Activated T-cell treated with anti-CD3 and anti-CD28 coated beads for 24 hours (primary cell): ENCODE measurements around the gene ABCC12.

Experiments
- DNase-seq: peaks from one replicate; pipeline ENCODE4 v3.0.0-alpha.2; 2020; ENCODE audit warnings: low read depth

The ABCC12 gene

DNA sequence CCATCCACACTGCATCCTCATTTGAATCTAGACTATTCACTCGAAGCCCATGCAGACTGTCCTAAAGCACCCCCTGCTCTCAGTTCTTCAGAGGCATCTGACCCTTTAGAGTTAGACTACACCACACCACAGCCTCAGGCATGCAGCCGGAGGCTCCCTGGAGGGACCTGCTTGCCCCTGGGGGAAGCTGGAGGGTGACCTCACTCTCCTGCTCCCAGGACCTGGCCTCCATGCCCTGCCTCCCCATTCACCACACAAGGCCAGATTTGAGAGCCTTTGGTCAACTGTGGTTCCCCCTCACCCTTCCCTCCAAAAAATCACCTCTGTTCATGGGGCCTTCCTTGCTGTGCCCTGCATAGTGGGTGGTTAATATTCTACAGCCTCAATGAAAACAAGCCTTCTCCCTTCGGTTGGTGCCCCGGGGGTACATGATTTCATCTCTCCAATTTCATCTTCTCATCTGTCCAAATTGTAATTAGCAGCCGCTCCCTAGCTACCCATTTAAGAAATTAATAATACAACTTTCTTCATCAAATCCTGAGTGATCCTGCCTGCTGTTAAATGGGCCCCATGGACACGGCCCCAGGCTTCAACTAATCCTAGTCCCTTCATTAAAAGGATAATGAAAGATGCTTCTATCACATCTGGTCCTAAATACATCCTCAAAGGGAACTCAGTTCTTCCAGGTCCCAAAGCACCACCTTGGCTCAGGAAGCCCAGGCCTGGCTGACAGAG lies 24.4 kb downstream of the ABCC12 start:
- no peak for DNase-seq

DNA sequence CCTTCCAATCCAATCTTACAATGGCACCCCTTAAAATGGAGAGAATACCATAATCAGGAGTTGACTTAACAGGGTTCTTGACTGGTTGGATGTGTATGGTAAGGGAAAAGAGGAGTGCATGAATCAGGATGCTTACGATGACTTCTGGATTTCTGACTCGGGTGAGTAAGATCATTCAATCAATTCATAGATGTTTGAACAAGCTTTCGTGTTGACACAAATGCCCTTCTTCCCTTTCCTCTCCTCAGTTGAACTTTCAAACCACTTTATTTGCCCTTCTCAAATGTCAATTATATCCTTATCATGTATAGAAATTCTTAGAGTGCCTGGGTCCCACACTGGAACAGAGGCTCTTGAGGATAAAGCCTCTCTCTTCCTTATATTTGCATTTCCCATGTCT lies 25.9 kb downstream of the ABCC12 start:
- no peak for DNase-seq

DNA sequence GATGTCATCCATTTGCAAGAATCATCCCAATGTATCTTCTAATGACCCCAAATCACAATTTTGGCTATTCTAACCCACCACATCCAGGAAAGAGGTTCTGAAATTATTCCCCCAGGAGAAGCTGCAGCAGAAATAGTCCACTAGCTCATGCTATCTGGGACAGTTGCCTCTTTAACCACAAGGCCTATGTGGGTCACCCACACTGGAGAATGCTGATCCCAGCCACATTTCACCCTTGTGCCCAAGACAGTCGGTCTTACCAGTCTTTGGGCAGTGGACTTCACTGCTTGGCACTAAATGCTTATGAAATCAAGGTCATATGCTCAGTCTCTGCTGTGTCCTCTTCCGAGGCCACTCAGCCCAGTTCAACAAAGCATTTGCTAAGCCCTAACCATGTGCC lies 27.0 kb downstream of the ABCC12 start:
- no peak for DNase-seq

DNA sequence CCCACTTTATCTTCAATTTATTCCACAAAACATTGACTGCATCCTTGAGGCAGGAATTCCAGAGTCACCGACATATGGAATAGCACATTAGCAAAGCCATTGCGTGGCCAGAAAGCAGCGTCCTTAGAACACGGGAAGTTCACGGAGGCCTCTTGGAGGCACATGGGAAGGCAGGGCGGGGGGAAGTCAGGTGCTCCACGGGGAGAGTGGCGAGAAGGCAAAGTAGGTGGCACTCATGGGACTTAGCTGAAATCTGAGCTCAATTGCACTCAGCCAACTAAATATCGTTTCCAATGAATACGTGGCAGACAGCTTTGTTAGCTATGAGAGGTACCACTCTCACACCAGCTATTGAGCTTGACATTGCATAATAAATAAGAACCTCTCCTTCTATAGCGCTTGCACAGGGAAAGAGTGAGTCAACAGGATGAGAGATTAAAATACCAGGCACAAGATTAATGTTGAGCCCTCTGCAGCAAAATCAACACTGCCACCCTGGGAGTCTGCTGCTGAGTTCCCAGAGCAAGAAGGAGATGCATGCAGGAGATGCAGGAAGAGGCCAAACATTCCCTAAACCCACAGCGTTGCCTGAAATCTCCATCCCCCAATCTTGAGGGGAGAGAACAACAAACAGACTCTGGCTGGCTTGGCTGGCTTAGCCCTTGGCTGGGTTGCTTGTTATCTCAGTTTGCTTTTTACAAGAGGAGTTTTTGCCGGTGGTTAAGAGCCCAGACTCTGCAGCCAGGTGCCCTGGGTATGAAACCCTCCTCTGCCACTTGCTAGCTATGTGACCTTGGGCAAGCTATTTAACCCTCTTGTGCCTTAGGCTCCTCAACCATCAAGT lies 28.8 kb downstream of the ABCC12 start:
- DNase-seq = no peak

DNA sequence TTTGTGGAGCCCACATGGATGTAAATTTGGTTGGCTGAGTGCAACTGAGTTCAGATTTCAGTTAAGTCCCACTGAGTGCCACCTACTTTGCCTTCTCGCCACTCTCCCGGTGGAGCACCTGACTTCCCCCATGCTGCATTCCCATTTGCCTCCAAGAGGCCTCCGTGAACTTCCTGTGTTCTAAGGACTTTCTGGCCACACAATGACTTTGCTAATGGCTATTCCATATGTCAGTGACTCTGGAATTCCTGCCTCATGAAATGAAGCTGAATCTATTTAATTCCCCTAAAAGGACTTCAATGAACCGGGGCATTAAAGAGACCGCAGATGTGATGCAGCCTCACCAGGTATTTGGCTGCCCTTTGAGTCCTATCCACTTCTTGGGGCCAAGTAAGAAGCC lies 29.9 kb downstream of the ABCC12 start:
- DNase-seq = no peak

DNA sequence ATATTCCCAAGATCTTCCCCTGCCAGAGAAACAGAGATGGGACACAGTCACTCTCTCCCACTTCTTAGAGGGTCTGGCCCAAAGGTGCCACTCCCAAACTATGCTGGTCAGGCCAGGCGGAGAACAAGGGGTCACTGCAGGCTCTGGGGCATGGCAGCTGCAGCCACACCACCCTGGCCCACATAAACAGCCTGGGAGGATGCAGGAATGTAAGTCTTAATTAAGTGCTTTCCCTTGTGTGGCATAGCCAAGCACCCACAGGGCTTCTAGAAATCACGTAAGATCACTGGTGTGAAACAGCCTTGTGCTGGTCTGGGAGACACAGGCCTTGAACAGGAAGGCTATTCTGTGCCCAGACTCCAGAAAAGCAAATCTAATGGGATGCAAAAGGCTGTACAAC lies 31.5 kb downstream of the ABCC12 start:
- no peak for DNase-seq

DNA sequence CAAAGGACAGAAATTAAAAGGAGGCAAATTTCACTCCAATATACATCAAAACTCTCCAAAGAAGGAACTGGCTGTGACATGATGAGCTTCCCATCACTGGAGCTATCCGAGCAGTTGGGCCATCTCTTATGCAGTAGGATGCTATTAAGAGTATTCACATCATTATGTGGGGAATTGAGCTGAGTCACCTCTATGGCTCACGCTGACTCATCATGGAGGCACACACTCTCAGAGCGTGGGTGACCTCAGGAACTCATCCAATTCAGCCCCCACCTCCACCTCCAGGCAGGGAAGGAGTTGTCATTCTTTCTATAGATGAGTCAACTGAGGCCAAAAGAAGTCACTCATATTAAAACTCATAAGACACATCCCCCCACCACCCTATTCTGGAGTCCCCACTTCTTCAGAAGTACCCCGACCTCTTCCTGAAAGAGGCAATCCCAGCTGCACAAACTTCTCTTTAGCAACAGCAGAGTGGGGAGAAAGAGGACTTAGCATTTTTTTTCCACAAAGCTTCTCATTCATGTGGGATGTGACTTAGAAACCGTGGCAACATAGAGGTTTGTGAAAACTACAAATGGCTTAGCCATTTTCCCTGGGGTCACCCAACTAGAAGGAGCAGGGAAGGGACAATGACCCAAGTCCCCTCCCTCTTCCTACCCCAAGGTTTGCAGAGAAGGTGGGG lies 32.5 kb downstream of the ABCC12 start:
- DNase-seq = peak; percentile 60

DNA sequence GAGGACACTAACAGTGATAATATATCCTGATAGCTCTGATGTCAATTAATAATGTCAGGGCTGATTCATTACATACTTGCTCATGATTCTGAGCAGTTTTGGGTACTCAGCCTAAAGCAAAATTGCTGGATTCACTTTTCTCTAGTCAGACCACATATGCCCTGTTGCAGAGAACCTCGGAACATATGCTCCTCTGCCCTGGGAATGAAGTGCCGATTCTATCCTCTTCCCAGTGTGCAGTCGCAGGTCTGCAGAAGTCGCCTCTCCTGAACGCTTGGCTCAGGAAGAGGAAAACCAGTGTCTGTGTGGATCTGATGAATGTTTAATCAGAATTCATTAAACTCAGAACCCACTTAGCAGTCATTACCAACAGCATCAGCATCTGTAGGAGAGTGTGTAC lies 34.5 kb downstream of the ABCC12 start:
- no peak for DNase-seq

DNA sequence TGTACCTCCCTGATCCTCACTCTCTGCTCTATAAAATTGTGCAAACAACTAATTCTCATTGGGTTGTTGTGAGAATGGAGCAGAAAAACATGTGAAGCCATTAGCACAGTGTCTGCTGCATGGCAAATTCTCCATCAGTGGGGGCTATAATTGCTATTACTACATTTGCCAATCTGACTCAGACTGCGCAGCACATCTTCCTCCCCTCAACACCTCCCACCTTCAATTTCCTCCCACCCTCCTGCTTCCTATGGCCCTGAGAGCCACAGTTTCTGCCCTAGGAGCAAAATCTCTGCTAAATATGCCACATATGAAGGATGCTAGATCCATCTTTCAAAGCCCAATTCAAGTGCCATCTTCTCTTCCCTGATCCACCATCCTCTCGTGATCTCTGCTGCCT lies 37.0 kb downstream of the ABCC12 start:
- no peak for DNase-seq

DNA sequence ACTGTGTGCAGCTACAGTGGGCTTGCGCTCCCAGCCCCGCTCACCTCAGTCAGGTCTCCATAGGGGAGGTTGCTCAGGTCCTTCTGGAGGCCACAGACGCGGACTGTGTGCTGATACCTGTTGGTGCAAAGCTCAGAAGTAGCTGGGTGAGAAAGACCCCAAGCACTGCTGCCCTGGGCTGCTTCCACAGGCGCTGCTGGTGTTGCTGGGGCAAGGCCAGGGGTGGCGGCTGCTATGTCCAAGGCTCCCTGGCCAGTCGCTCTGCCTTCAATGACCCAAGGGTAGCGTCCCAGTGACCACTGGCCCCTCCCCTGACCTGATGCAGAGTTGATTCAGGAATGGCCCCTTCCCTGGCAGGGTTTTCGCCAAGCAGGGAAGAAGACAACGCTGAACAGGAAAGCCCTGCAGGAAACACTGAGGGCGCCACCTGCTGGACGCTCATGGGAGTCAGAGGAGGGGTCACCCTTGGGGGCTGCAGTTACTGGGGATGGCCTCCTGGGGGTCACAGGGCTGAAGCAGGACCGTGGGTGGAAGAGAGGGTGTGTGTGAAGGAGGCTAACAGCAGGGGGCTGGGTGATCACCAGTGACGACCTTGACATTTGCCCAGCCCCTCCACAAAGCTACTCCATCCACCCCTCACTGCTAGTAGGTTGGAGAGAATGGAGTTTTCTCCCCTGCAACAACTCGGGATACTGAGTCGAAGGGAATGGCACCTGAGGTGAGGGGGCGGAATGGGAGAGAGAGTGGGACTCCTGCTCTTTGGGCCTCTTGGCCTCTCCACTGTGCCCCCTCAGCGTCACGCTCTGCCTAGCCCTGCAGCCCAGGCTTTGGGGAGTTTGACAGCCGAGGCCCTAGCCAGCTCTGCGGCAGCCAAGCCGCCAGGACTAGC lies 38.3 kb downstream of the ABCC12 start:
- peak; percentile 45 for DNase-seq

DNA sequence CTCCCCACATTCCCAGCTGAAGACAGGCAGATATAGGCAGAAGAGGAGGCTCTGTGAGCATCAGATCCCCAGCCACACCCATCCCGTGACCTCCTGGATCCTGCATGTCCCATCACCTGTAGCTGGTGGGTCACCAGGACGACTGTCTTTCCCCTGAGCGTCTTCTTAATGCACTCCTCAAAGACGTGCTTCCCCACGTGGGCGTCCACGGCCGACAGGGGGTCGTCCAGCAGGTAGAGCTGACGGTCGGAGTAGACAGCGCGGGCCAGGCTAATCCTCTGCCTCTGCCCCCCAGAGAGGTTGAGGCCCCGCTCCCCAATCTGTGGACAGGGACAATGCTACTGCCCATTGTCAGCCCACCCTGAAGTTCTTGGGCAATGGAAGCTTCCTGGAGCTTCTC lies 40.5 kb downstream of the ABCC12 start:
- DNase-seq = no peak

DNA sequence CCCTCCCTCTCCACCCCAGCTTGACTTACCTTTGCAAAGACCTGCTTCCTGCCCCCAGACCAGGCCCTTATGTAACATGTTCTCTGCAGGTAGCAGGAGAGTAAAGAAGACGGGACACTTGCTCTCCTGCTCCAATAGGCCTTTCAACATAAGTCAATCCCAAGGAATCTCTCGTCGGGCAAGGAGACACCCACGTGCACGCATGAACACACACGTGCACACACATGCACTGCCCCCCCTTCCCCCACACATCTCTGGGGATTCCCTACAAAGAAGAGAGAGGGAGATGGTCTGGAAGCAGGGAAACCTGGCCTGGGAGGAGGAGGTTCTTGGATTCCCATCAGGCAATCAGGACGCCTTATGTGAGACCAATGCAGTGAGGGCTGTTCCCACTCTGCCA lies 41.4 kb downstream of the ABCC12 start:
- no peak for DNase-seq

DNA sequence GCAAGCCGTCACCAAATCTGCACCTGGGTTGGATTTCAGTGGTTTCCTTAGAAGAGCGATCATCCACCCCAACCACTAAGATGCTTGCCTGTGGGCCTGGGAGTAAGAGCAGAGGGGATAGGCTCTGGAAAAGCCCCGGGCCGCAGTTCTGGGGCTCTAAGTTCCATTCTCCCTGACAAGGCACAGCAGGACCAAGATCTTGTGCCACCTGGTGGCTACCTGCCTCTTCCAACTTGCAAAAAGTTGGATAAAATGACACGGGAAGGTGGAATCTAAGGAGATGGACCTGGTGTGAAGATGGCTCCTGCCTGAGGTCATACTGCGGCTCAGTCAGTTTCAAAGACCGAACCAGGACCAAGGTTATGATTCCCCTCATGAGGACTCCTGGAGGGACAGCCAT lies 42.3 kb downstream of the ABCC12 start:
- DNase-seq = no peak

DNA sequence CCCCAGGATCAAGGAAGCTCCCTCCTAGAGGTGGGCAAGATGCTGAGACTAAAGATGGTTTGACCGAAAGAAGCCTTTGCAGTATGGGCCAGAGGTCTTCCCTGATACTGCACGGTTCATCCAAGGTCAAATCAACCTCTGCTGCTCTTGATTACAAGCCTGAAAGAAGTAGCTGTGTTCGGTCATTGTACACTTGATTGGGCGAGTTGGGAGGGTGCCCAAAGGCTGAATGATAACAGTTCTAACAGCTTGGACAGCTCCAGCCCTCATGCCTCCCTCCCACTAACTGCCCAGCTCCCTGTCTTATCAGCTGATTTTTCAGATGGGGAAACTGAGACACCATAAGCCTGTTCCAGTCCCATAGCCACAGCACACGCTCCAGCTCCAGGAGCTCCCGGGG lies 42.8 kb downstream of the ABCC12 start:
- no peak for DNase-seq

DNA sequence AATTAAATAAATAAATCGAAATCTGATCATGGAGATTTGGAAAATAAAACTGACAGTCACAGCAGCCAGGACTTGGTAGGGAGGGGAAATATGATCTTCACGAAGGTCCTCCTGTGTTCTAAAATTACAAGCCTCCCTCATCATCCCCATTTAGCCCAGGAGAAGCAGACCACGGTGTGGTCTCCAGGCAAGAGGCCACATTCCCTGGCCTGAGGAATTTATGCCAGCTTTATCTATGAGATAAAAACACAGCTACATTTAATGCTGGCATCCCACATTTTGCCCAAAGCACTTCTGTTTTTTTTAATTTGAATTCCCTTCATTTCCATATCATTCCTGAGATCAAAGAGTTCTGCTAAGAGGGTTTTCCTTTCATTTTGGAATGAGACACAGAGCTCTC lies 43.2 kb downstream of the ABCC12 start:
- DNase-seq = no peak

DNA sequence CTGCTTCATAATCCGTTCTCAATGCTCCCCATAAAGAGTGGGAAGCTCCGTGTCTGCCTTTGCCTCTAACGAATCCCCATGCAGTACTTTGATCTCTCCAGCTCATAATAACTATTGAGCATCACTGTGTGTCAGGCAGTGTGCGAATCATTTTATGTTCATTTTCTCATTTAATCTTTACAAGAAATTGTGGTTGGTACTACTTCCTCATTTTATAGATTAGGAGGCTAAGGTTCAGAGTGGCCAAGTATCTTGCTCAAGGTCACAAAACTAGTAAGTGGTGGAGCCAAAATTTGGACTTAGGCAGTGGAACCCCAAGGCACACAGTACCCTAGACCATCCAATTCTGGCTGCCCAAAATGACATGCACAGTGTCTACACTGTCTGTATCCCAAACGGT lies 44.8 kb downstream of the ABCC12 start:
- no peak for DNase-seq

DNA sequence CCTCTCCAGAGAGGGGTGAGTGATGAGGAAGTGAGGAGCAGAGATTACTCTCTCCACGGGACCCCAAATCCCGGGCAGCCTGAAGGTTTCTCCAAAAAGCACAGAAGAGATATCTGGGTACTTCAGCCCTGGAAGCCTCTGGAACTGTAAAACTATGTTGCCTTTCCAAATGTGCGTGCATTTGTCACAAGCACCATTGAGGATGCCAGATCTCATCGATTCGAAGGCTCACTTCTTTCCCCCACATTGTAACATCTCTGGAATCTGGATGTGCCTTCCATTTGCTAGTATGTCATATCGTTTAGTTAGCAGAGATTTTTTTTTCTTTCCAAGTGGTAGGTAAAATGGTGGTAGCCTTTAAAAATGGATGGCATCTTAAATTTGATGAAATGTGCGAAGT lies 45.8 kb downstream of the ABCC12 start:
- no peak for DNase-seq

DNA sequence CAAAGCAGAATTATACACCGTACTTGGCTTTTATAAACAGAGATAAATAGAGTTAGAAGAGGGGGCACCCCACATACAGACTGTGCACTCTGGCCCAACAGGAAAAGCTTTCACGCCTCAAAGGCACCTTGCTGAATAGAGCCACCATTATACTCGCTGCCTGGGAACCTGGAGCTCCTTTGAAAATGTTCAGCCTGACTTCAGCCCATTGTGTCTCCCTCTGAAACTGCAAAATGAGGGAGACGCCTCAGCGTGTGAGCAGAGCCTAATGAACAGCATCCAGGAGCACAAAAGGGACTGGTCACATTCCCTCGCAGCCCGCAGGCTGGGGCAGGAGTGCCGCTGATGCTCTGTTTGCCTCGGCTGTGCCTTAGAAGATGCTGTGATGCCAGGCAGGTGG lies 46.3 kb downstream of the ABCC12 start:
- no peak for DNase-seq

DNA sequence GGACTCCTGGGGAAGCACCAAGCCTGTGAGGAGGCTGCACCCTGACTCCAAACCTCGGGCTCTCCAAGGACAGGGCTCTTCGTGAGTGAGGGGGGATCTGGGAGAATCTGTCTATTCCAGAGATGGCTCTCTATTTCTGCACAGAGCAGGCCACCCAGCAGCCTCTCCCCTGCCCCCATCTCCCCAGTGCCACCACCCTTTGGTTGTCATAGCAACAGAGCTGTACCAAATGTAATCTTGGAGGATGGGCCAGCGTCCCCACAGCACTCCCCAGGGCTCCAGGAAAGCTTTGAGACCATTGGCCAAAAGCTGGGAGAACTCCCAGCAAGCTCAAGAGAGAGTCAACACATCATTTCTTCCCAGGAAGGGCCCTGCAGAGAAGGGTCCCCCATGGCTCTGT lies 49.3 kb downstream of the ABCC12 start:
- DNase-seq = no peak
